ENCODE data around the gene MKRN2OS.

GRCh38 chr3:12579456-12579855 is 34.2 kb upstream of the MKRN2OS start:
- TF ChIP-seq CTCF (IDR thresholded peaks at IDR 0.05; ENCODE audit: insufficient read depth, low read length, poor library complexity, severe bottlenecking) (no peak), EZH2phosphoT487 (conservative IDR thresholded peaks at IDR 0.05; ENCODE audit: low read length) (no peak)

Measured in SU-DHL-6 (cell line).